Thyroid gland (tissue), 4 donors: ENCODE measurements around the gene SYNE4. TPM values are rescaled to one million over a fixed set of nuclear protein-coding genes. Genes with fewer than 3 reads are reported as not detected.

Source experiments
- DNase-seq, 2 donors: peaks; one replicate each; pipeline ENCODE4 v3.0.0-alpha.2; 2019
- H3K27ac ChIP-seq, 3 donors: fragments of 200-600 bp; sonication (generic); 1 replicate in 2 of 3; 2 replicates in 1 of 3; pipeline ENCODE4 v1.5.1; 2016 to 2019; ENCODE audit warnings: mild to moderate bottlenecking in 1 of 3, moderate library complexity in 1 of 3
- H3K27me3 ChIP-seq: fragments of 200-600 bp; sonication (generic); one replicate; pipeline ENCODE4 v1.5.1; 2019
- H3K36me3 ChIP-seq, 2 donors: fragments of 200-600 bp; sonication (generic); one replicate each; pipeline ENCODE4 v1.5.1; 2016 to 2019
- H3K4me1 ChIP-seq, 2 donors: fragments of 200-600 bp; sonication (generic); one replicate each; pipeline ENCODE4 v1.5.1; 2017 to 2019
- H3K4me3 ChIP-seq, 3 donors: fragments of 200-600 bp; sonication (generic); replicated peaks in 1 of 3; 1 replicate in 2 of 3; 2 replicates in 1 of 3; pipeline ENCODE4 v1.5.1; 2016; ENCODE audit warnings: mild to moderate bottlenecking in 1 of 3
- H3K9me3 ChIP-seq: fragments of 200-600 bp; sonication (generic); one replicate; pipeline ENCODE4 v1.5.1; 2017
- CTCF ChIP-seq, 6 experiments: fragments of 200-600 bp in 3 of 6; fragments of 450-650 bp in 3 of 6; sonication (generic) in 3 of 6; IDR thresholded peaks; one replicate each; pipeline ENCODE4 v1.5.1; 2016 to 2019; ENCODE audit warnings: antibody characterized with exemption in 6 of 6, mild to moderate bottlenecking in 2 of 6, inconsistent platforms in 1 of 6, moderate library complexity in 1 of 6
- POLR2A ChIP-seq, 2 donors: fragments of 450-650 bp; IDR thresholded peaks; one replicate each; pipeline ENCODE4 v1.6.1; 2017; ENCODE audit warnings: antibody characterized with exemption in 2 of 2, mild to moderate bottlenecking in 2 of 2, moderate library complexity in 1 of 2
- WGBS, 2 donors: methylation state at CpG; one replicate each; pipeline ENCODE4 v1.1.5; 2017; 5-methylcytosine and 5-hydroxymethylcytosine counted together
- intact Hi-C: fragments of 100-400 bp; cut with DNase I; formaldehyde crosslinking; loops from one replicate; pipeline ENCODE4 v1.15.1; 2023
- total RNA-seq, 4 donors: library from RNA; depleted of rRNA; stranded (reverse); fragments of >200 nt; gene quantifications; one replicate each; pipeline ENCODE4 v1.2.3, GENCODE V29; 2016

Gene SYNE4
- total RNA-seq, 4 donors from 2014 or later: 9.7 to 15.4 (median 12.6) TPM

- peak overlapping the region in 2 of 3 donors; percentile 53 to 66 for H3K4me3 ChIP-seq
- DNase-seq: peak in 1 of 2 donors; percentile 16
- no peaks in the 10 kb centered on the region for H3K36me3 ChIP-seq
- H3K9me3 ChIP-seq: no peaks in the 10 kb centered on the region
- peaks cover 18 to 22% of the 10 kb centered on the region in 2 donors for H3K4me1 ChIP-seq
- intact Hi-C loops: loop anchor here (5.0 kb wide), 1 partner anchor 39 kb away; the partner anchor contains the start of genes THAP8 and WDR62
- peak overlapping the region; percentile 62 to 78 (median 68) for H3K27ac ChIP-seq
- TF ChIP-seq POLR2A (IDR thresholded peaks at IDR 0.05) (no peak), CTCF (IDR thresholded peaks at IDR 0.05) (no peak)
- 27 to 32% methylated on average over 15 of the region's 15 CpGs for WGBS, 2 donors
- H3K27me3 ChIP-seq: no peaks in the 10 kb centered on the region
Observed at GRCh38 chr19:36013280-36014011, 4.8 kb upstream of the SYNE4 start.

GRCh38 chr19:36010402-36010801, 1.8 kb upstream of the SYNE4 start:
- intact Hi-C loops: loop anchor here (5.0 kb wide), 1 partner anchor 42 kb away; the partner anchor contains the start of genes THAP8 and WDR62
- H3K27ac ChIP-seq: no peak overlapping the region
- H3K4me1 ChIP-seq: peaks cover 18 to 25% of the 10 kb centered on the region in 2 donors
- H3K36me3 ChIP-seq: no peaks in the 10 kb centered on the region
- H3K4me3 ChIP-seq: no peak overlapping the region
- no peaks in the 10 kb centered on the region for H3K9me3 ChIP-seq
- WGBS, 2 donors: 92 to 96% methylated on average over 7 to 10 of the region's 11 CpGs
- no peaks in the 10 kb centered on the region for H3K27me3 ChIP-seq
- DNase-seq: no peak
- no peak for TF ChIP-seq CTCF (IDR thresholded peaks at IDR 0.05)
- no peak for TF ChIP-seq POLR2A (IDR thresholded peaks at IDR 0.05)

- intact Hi-C loops: loop anchor here (5.0 kb wide), 1 partner anchor 42 kb away; the partner anchor contains the start of genes THAP8 and WDR62
- Histone ChIP-seq H3K27me3 (no peaks in the 10 kb centered on the region), H3K4me1 (peaks cover 16 to 24% of the 10 kb centered on the region in 2 donors), H3K36me3 (no peaks in the 10 kb centered on the region), H3K9me3 (no peaks in the 10 kb centered on the region), H3K4me3 (peak overlapping the region in 1 of 3 donors; percentile 36), H3K27ac (peak overlapping the region; percentile 30 to 71 (median 56))
- 51 to 58% methylated on average over 15 of the region's 15 CpGs for WGBS, 2 donors
- no peak for TF ChIP-seq CTCF (IDR thresholded peaks at IDR 0.05)
- no peak for TF ChIP-seq POLR2A (IDR thresholded peaks at IDR 0.05)
- DNase-seq: no peak
Observed at GRCh38 chr19:36009633-36010379, 1.2 kb upstream of the SYNE4 start.

GRCh38 chr19:36009220-36009619, 607 bp upstream of the SYNE4 start:
- Histone ChIP-seq H3K27me3 (no peaks in the 10 kb centered on the region), H3K9me3 (no peaks in the 10 kb centered on the region), H3K27ac (peak overlapping the region; percentile 30 to 71 (median 56)), H3K36me3 (no peaks in the 10 kb centered on the region), H3K4me1 (peaks cover 12 to 20% of the 10 kb centered on the region in 2 donors), H3K4me3 (peak overlapping the region; percentile 21 to 36 (median 27))
- WGBS, 2 donors: 0 to 3% methylated on average over 9 to 24 of the region's 50 CpGs
- peak; percentile 76 to 78 for DNase-seq
- TF ChIP-seq CTCF (IDR thresholded peaks at IDR 0.05) (no peak), POLR2A (IDR thresholded peaks at IDR 0.05) (peak in 1 of 2 donors; percentile 72)
- intact Hi-C loops: no loop called here
